ENCODE results near the gene CLCN4.
A peak's percentile ranks its signal among the peaks of the same experiment; 100 is the strongest.

Gene CLCN4

DNA sequence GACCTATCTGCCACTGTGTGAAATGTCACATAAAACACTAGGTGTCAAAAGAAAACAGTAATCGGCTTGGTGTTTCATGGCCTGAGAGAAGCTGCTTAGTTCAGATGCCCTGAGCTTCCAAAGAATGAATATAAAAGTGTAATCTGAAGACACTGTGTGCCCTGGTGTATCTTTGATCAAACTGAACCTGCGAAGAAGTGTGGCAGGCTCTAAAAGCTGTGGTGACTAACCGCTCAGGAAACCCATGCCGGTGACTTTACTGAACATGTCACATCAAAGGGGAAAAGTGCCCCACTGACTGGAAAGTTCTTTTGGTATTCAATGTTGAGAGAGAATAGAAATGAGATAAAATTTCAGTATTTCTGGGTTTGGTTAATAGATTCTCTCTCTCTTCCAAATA is 89.1 kb downstream of the CLCN4 start:
- no peak for DNase-seq (ENCODE audit: insufficient read length, low spot score)
- no peak for FAIRE-seq
- TF ChIP-seq, protein P1, sequence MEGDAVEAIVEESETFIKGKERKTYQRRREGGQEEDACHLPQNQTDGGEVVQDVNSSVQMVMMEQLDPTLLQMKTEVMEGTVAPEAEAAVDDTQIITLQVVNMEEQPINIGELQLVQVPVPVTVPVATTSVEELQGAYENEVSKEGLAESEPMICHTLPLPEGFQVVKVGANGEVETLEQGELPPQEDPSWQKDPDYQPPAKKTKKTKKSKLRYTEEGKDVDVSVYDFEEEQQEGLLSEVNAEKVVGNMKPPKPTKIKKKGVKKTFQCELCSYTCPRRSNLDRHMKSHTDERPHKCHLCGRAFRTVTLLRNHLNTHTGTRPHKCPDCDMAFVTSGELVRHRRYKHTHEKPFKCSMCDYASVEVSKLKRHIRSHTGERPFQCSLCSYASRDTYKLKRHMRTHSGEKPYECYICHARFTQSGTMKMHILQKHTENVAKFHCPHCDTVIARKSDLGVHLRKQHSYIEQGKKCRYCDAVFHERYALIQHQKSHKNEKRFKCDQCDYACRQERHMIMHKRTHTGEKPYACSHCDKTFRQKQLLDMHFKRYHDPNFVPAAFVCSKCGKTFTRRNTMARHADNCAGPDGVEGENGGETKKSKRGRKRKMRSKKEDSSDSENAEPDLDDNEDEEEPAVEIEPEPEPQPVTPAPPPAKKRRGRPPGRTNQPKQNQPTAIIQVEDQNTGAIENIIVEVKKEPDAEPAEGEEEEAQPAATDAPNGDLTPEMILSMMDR (IDR thresholded peaks at IDR 0.05; ENCODE audit: insufficient read depth, missing control alignments), result no peak

DNA sequence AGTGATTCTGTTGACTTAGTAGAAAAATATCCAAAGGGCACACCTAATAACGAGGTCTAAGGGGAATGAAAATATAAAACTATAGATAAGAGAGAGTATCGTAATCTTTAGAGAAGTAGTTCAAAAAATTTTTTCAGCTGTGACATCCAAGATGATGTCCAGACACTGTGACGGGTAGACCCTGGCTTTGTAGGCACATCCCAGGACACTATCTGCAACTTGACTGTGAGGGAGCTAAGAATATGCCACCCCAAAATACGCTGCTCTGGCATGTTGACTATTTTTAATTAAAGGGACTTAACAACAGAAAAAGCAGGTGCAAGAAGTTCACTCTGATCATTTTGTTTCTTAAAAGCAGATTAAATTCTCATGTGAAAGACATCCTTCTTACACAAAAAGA is 89.5 kb downstream of the CLCN4 start:
- DNase-seq (ENCODE audit: insufficient read length, low spot score) (no peak), FAIRE-seq (no peak)
- TF ChIP-seq, protein P1 (IDR thresholded peaks at IDR 0.05; ENCODE audit: insufficient read depth, missing control alignments), result no peak

DNA sequence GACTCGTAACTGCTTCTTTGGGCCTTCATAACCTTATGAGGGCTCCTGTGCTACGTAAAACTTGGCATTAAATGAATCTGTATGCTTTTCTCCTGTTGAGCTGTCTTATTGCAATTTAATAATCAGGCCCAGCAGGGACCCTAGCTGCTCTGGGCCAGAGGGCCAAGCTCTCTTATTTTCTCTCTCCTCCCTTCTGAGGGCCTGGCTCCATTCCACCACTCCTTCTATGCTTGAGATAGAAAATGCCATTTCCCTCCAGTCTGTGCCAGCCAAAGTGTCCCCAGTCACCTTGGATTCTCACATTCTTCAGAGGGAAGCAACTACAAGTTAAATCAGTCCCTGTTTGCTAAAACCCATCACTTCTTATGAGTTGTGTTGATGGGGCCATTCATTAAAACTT is 90.1 kb downstream of the CLCN4 start:
- FAIRE-seq (no peak), DNase-seq (ENCODE audit: insufficient read length, low spot score) (no peak)
- TF ChIP-seq, protein P1 (IDR thresholded peaks at IDR 0.05; ENCODE audit: insufficient read depth, missing control alignments), result no peak

DNA sequence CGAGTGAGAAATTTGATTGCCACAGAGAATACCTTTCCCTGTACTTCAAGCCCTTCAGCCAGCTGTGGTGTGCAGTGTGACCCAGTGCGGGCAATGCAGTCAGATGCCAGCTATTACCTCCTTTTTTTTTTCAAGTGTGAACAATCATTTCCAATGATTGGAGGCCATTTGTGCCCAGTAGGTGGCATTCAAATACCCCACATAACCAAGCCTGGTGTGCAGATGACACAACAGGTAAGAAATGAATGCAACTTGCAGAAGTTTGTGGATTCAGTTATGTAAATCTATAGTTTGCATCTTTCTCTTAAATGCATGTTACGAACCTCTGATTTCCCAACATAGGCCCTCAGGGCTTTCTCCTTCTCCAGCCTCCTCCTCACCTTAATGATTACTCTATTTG is 98.0 kb downstream of the CLCN4 start:
- FAIRE-seq (no peak), DNase-seq (ENCODE audit: insufficient read length, low spot score) (no peak)
- TF ChIP-seq, protein P1 (IDR thresholded peaks at IDR 0.05; ENCODE audit: insufficient read depth, missing control alignments), result peak; percentile 10

DNA sequence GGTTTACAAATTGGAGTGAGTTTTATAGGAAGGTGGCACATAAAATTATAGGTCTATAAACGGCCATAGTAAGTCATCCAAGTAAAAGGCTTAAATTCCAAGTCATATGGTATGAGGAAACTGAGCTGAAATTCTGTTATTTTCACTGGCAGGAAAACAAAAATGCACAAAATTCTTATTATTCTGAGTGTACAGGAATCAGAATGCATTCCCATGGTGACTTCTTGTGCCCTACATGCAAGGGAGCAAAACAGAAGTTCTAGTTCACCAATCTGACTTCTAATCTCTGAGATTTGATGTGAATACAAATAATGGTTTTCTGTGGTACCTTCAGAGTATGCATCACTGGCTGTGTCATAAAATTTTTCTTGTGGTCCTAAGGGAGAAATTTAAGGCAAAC is 102.9 kb downstream of the CLCN4 start:
- DNase-seq (ENCODE audit: insufficient read length, low spot score) (no peak), FAIRE-seq (no peak)

DNA sequence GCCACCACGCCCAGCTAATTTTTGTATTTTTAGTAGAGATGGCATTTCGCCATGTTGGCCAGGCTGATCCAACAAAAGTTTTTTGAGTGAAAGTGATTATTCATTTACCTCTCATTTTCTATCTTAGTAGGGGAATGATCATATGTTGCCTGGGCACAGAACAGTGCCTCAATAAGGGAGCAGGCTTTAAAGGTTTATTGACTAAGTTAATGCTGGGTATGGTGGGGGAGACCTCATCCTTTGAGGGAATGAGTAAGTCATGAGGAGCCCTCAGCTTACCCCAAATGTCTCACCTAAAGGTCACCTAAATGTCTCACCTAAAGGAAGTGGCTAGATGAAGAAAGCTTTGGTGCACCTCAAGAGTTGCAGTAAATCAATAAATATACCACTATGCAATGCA is 109.0 kb downstream of the CLCN4 start:
- no peak for DNase-seq (ENCODE audit: insufficient read length, low spot score)
- TF ChIP-seq, protein P1 (IDR thresholded peaks at IDR 0.05; ENCODE audit: insufficient read depth, missing control alignments), result no peak
- no peak for FAIRE-seq

More for the DNA sequence above, 102.9 kb downstream of the CLCN4 start:
- TF ChIP-seq, protein P1 (IDR thresholded peaks at IDR 0.05; ENCODE audit: insufficient read depth, missing control alignments), result no peak

DNA sequence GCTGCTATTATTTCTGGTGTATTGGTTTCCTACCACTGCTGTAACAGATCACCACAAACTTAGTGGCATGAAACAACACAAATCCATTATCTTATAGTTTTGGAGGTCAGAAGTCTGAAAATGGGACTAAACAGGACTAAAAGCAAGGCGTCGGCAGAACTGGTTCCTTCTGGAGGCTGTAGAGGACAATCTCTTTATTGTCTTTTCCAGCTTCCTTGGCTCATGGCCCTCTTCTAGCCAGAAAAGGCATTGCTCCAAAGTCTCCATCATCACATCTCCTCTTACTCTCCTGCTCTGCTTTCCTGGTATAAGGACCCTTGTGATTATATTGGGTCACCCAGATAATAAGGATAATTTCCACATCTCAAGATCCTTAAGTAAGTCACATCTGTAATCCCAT is 121.9 kb downstream of the CLCN4 start:
- FAIRE-seq, result no peak
- TF ChIP-seq, protein P1 (IDR thresholded peaks at IDR 0.05; ENCODE audit: insufficient read depth, missing control alignments), result no peak
- no peak for DNase-seq (ENCODE audit: insufficient read length, low spot score)

All from D721Med (cell line).